IPS-20b (cell line): Measurements from ENCODE around the gene TTLL1.

Experiments used
- H3K27ac ChIP-seq: one replicate; pipeline ENCODE4 v1.5.1; 2013; ENCODE audit warnings: low read length
- H3K27me3 ChIP-seq: 2 replicates; pipeline ENCODE4 v1.6.1; 2013; ENCODE audit warnings: mild to moderate bottlenecking, low read length, inconsistent platforms; ENCODE audit not compliant: insufficient read depth
- H3K36me3 ChIP-seq: 2 replicates; pipeline ENCODE4 v1.6.1; 2013; ENCODE audit warnings: low read depth, mild to moderate bottlenecking, inconsistent platforms, low read length, moderate library complexity; ENCODE audit not compliant: insufficient read depth
- H3K4me1 ChIP-seq: 2 replicates; pipeline ENCODE4 v1.6.1; 2013; ENCODE audit warnings: mild to moderate bottlenecking, control low read depth, inconsistent platforms, low read length, moderate library complexity; ENCODE audit not compliant: insufficient read depth
- H3K4me3 ChIP-seq: 2 replicates; pipeline ENCODE4 v1.5.1; 2013; ENCODE audit warnings: mild to moderate bottlenecking, low read length, inconsistent platforms
- H3K9ac ChIP-seq: 2 replicates; pipeline ENCODE4 v1.6.1; 2013; ENCODE audit warnings: low read depth, mild to moderate bottlenecking, inconsistent platforms, low read length, moderate library complexity
- H3K9me3 ChIP-seq: 2 replicates; pipeline ENCODE4 v1.6.1; 2013; ENCODE audit warnings: mild to moderate bottlenecking, low read depth, low read length, inconsistent platforms; ENCODE audit not compliant: insufficient read depth

Gene TTLL1

GRCh38 chr22:43057641-43058040 lies 31.6 kb downstream of the TTLL1 start:
- no peak overlapping the region for H3K27ac ChIP-seq
- H3K9me3 ChIP-seq, result no peaks in the 10 kb centered on the region
- no peaks in the 10 kb centered on the region for H3K4me1 ChIP-seq
- no peak overlapping the region for H3K9ac ChIP-seq
- no peak overlapping the region for H3K4me3 ChIP-seq
- H3K27me3 ChIP-seq, result no peaks in the 10 kb centered on the region
- H3K36me3 ChIP-seq, result no peaks in the 10 kb centered on the region

DNA sequence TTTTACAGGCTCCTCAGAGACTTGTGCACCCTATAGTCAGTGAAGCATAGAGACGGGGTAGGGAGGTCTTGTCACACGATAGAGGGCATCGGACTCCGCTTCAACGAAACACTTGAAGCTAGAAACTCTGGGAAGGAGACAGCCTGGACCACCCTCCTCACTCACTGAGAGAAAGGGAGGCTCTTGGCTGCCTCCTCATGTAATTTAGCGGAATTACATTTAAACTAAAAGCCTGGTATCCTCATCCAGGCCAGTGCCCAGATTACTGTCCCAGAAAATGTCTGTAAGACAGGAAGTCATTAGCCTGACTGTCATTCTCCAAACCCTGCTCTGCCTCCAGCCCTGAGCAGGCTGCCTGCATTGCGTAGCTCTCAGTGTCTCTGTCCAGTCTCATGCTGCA lies 36.0 kb downstream of the TTLL1 start:
- Histone ChIP-seq H3K9me3 (no peaks in the 10 kb centered on the region), H3K36me3 (no peaks in the 10 kb centered on the region), H3K4me1 (no peaks in the 10 kb centered on the region), H3K27me3 (no peaks in the 10 kb centered on the region), H3K4me3 (no peak overlapping the region), H3K27ac (no peak overlapping the region), H3K9ac (no peak overlapping the region)

- Histone ChIP-seq H3K4me3 (no peak overlapping the region), H3K36me3 (no peaks in the 10 kb centered on the region), H3K27ac (no peak overlapping the region), H3K27me3 (no peaks in the 10 kb centered on the region), H3K4me1 (no peaks in the 10 kb centered on the region), H3K9me3 (no peaks in the 10 kb centered on the region), H3K9ac (no peak overlapping the region)
Measured at GRCh38 chr22:43050995-43051394, 38.2 kb downstream of the TTLL1 start.

GRCh38 chr22:43047605-43048004 lies 41.6 kb downstream of the TTLL1 start:
- Histone ChIP-seq H3K27ac (no peak overlapping the region), H3K36me3 (no peaks in the 10 kb centered on the region), H3K4me1 (no peaks in the 10 kb centered on the region), H3K9ac (no peak overlapping the region), H3K4me3 (no peak overlapping the region), H3K27me3 (no peaks in the 10 kb centered on the region), H3K9me3 (no peaks in the 10 kb centered on the region)

GRCh38 chr22:43044290-43044712 lies 44.9 kb downstream of the TTLL1 start:
- Histone ChIP-seq H3K36me3 (no peaks in the 10 kb centered on the region), H3K4me1 (no peaks in the 10 kb centered on the region), H3K9ac (no peak overlapping the region)

GRCh38 chr22:43042101-43042780 lies 47.0 kb downstream of the TTLL1 start:
- no peaks in the 10 kb centered on the region for H3K27me3 ChIP-seq
- no peak overlapping the region for H3K4me3 ChIP-seq
- H3K4me1 ChIP-seq, result no peaks in the 10 kb centered on the region
- no peaks in the 10 kb centered on the region for H3K9me3 ChIP-seq
- no peak overlapping the region for H3K9ac ChIP-seq
- no peak overlapping the region for H3K27ac ChIP-seq
- H3K36me3 ChIP-seq, result no peaks in the 10 kb centered on the region

More at GRCh38 chr22:43044290-43044712, 44.9 kb downstream of the TTLL1 start:
- no peak overlapping the region for H3K27ac ChIP-seq
- H3K9me3 ChIP-seq, result no peaks in the 10 kb centered on the region
- no peak overlapping the region for H3K4me3 ChIP-seq
- H3K27me3 ChIP-seq, result no peaks in the 10 kb centered on the region

- no peak overlapping the region for H3K27ac ChIP-seq
- no peaks in the 10 kb centered on the region for H3K27me3 ChIP-seq
- H3K9ac ChIP-seq, result no peak overlapping the region
- H3K36me3 ChIP-seq, result no peaks in the 10 kb centered on the region
- no peak overlapping the region for H3K4me3 ChIP-seq
- no peaks in the 10 kb centered on the region; the same call in 1 of the 2 replicates for H3K9me3 ChIP-seq
- no peaks in the 10 kb centered on the region for H3K4me1 ChIP-seq
Measured at GRCh38 chr22:43039800-43040199, 49.4 kb downstream of the TTLL1 start.

DNA sequence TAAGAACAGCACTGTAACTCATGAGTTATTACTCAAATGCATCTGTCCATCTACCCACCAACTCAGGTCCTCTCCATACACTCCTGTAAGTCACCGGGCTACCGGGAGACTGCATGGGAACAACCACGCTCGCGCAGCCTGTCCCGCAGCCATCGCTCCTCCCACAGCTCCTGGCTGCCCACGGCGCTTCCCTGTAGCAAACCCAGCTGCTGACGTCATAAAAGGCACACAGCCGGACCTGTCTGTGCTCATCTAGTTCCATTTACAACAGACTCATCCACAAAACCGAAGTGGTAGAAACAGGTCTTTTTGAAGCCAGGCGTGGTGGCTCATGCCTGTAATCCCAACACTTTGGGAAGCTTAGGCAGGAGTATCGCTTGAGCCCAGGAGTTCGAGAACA lies 50.9 kb downstream of the TTLL1 start:
- Histone ChIP-seq H3K36me3 (no peaks in the 10 kb centered on the region), H3K27ac (no peak overlapping the region), H3K4me3 (no peak overlapping the region), H3K9me3 (no peaks in the 10 kb centered on the region; the same call in 1 of the 2 replicates), H3K27me3 (no peaks in the 10 kb centered on the region), H3K4me1 (no peaks in the 10 kb centered on the region), H3K9ac (no peak overlapping the region)

GRCh38 chr22:43036282-43036829 lies 52.8 kb downstream of the TTLL1 start:
- no peaks in the 10 kb centered on the region for H3K36me3 ChIP-seq
- H3K27me3 ChIP-seq, result no peaks in the 10 kb centered on the region
- no peaks in the 10 kb centered on the region; the same call in 1 of the 2 replicates for H3K9me3 ChIP-seq
- no peak overlapping the region for H3K4me3 ChIP-seq
- H3K27ac ChIP-seq, result no peak overlapping the region
- no peak overlapping the region for H3K9ac ChIP-seq
- H3K4me1 ChIP-seq, result no peaks in the 10 kb centered on the region

DNA sequence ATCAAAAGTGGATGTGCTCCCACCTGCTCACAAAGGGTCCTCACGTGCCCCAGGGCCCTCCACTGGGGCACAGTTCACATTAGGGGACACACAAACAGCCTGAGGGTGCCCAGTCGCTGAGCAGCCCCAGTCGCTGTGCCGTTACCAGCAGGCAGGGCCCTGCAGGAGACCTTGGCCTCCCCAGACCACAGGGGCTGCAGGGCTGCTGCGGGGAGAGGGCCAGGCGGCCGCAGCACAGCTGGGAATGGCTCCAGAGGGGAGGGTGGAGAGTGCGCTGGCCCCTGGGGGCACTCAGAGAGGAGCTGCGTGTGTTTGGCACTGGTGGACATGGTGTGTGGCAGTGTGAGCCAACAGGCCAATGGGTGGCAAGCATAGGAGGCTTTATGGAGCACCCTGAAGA lies 53.9 kb downstream of the TTLL1 start:
- H3K4me1 ChIP-seq, result no peaks in the 10 kb centered on the region
- no peaks in the 10 kb centered on the region; the same call in 1 of the 2 replicates for H3K9me3 ChIP-seq
- no peak overlapping the region for H3K27ac ChIP-seq
- no peaks in the 10 kb centered on the region for H3K27me3 ChIP-seq
- H3K9ac ChIP-seq, result no peak overlapping the region
- no peak overlapping the region for H3K4me3 ChIP-seq
- H3K36me3 ChIP-seq, result no peaks in the 10 kb centered on the region

DNA sequence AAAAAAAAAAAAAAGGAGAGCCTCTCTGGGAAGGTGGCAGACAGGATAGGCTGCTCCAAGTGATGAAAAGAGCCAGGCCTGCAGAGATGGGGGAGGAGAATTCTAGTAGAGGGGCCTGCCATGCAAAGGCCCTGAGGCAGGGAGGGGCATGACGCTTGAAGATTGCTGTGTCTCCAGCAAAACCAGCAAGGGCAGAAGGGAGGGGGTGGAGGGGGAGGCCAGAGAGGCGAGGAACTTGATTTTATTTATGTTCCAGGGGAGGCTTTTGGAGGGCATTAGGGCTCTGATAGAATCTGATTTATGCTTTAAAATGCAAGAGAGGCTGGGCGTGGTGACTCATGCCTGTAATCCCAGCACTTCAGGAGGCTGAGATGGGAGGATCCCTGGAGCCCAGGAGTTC lies 57.6 kb downstream of the TTLL1 start:
- Histone ChIP-seq H3K4me3 (no peak overlapping the region), H3K9ac (no peak overlapping the region), H3K36me3 (no peaks in the 10 kb centered on the region), H3K9me3 (no peaks in the 10 kb centered on the region; the same call in 1 of the 2 replicates), H3K27ac (no peak overlapping the region), H3K4me1 (no peaks in the 10 kb centered on the region), H3K27me3 (no peaks in the 10 kb centered on the region)

- H3K36me3 ChIP-seq, result no peaks in the 10 kb centered on the region
- H3K4me3 ChIP-seq, result no peak overlapping the region
- no peak overlapping the region for H3K9ac ChIP-seq
- no peaks in the 10 kb centered on the region for H3K9me3 ChIP-seq
- H3K27me3 ChIP-seq, result peaks cover 7% of the 10 kb centered on the region; the same call in 1 of the 2 replicates
- no peaks in the 10 kb centered on the region for H3K4me1 ChIP-seq
- H3K27ac ChIP-seq, result no peak overlapping the region
Measured at GRCh38 chr22:43018615-43019014, 70.6 kb downstream of the TTLL1 start.
